ENCODE measurements around the gene SYNJ2BP.
"Not testable (repeated sequence)": the region's sequence is repeated elsewhere in the genome, so short reads cannot be mapped to it uniquely, and the experiment has no call there.

Gene SYNJ2BP

GRCh38 chr14:70416725-70417349 lies at the start of gene SYNJ2BP:
SYNJ2BP (minus strand) TSS chr14:70417090; CDS start chr14:70416963, 127 bp downstream.
- DNase-seq, result peak; percentile 81

GRCh38 chr14:70454731-70455130 lies 37.8 kb upstream of the SYNJ2BP start:
- no peak for DNase-seq

- DNase-seq, result no peak
These were observed 35.0 kb upstream of the SYNJ2BP start, which contains the start of gene ADAM21 for GRCh38 chr14:70451874-70452273. ADAM21 (plus strand) TSS chr14:70452174; CDS start chr14:70457500, 5,326 bp downstream.

GRCh38 chr14:70448633-70449340 lies 31.9 kb upstream of the SYNJ2BP start:
- DNase-seq, result no peak

- no peak for DNase-seq
These were observed 25.9 kb upstream of the SYNJ2BP start for GRCh38 chr14:70442750-70443149.

GRCh38 chr14:70441641-70442040 lies 24.8 kb upstream of the SYNJ2BP start:
- no peak for DNase-seq

- DNase-seq, result no peak
These were observed 20.0 kb upstream of the SYNJ2BP start for GRCh38 chr14:70436867-70437266.

- not testable (repeated sequence) for DNase-seq
These were observed 9.7 kb upstream of the SYNJ2BP start for GRCh38 chr14:70426555-70426954.

GRCh38 chr14:70425354-70425753 lies 8.5 kb upstream of the SYNJ2BP start:
- no peak for DNase-seq

- DNase-seq, result no peak
These were observed 5.6 kb upstream of the SYNJ2BP start for GRCh38 chr14:70422538-70422937.

- not testable (repeated sequence) for DNase-seq
These were observed 2.5 kb upstream of the SYNJ2BP start for GRCh38 chr14:70419270-70419931.

- DNase-seq, result peak; percentile 33
These were observed 559 bp downstream of the SYNJ2BP start for GRCh38 chr14:70416338-70416724.

GRCh38 chr14:70415788-70416187 lies 1.1 kb downstream of the SYNJ2BP start:
- no peak for DNase-seq

GRCh38 chr14:70407621-70408020 lies 9.3 kb downstream of the SYNJ2BP start:
- DNase-seq, result no peak

GRCh38 chr14:70406216-70406615 lies 10.7 kb downstream of the SYNJ2BP start:
- not testable (repeated sequence) for DNase-seq

GRCh38 chr14:70403335-70403734 lies 13.6 kb downstream of the SYNJ2BP start:
- DNase-seq, result not testable (repeated sequence)

- DNase-seq, result no peak
These were observed 15.2 kb downstream of the SYNJ2BP start for GRCh38 chr14:70401643-70402042.

GRCh38 chr14:70398706-70399431 lies 18.0 kb downstream of the SYNJ2BP start:
- no peak for DNase-seq

GRCh38 chr14:70398280-70398679 lies 18.6 kb downstream of the SYNJ2BP start:
- no peak for DNase-seq

- no peak for DNase-seq
These were observed 19.1 kb downstream of the SYNJ2BP start for GRCh38 chr14:70397746-70398145.

- no peak for DNase-seq
These were observed 22.1 kb downstream of the SYNJ2BP start for GRCh38 chr14:70394674-70395306.

GRCh38 chr14:70392676-70393075 lies 24.2 kb downstream of the SYNJ2BP start:
- DNase-seq, result no peak

All from NCI-H526 treated with DMSO at 0.1 percent for 48 hours (cell line).